NCI-H1930 (cell line): ENCODE data around the gene HTT.

Experiments used
- DNase-seq, 2 experiments: peaks; one replicate each; lab custom pipeline; 2025; lab: John Stamatoyannopoulos, UW

HTT gene

DNA sequence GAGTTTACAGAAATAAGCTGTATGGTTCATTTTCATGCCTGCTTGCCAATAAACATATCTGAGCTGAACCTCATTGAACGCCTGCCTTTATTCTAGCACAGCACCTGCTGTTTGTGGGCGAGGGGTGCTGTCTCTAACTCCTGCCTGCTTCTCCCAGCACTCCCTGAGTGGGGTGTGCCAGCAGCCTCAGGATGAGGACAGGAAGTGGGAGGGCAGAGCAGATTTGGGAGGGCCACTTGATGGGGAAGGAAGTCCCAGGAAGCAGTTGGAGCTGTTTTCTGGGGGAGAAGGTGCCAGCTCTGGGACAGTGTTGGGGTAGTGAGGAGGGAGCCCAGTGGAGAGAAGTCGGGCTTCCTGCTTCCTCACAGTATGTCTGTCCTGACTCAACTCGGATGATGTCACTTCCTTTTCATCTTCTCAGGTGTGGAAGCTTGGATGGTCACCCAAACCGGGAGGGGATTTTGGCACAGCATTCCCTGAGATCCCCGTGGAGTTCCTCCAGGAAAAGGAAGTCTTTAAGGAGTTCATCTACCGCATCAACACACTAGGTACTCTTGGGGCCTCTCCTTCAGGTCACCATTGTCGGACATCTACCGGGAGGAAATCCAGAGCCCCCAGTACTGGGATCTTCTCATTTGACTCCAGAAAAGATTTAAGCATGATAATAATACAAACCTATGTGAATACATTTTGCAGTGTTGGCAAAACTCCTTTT is 145.4 kb downstream of the HTT start:
- no peak for DNase-seq

- no peak for DNase-seq
These were observed 146.1 kb downstream of the HTT start for GRCh38 chr4:3220476-3221183.

GRCh38 chr4:3221184-3221494 is 146.7 kb downstream of the HTT start:
- no peak for DNase-seq

DNA sequence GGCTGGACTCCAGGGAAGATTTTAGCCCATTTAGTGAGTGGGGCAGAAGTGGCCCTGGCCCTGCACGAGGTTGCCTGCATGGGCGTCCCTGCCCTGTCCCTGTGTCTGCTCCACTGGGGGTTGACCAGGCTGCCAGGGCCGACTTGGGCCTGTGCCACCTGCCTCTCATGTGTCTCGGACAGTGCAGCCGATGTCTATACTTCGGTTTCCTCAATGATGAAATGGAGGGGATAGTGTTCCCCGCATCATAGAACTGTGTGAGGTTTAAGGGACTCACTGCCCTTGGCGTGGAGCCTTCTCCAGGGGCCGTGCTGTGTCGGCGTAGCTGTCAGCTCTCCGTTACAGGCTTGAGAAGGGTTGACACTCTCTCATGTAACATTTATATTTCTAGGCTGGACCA is 147.5 kb downstream of the HTT start:
- DNase-seq = no peak

DNA sequence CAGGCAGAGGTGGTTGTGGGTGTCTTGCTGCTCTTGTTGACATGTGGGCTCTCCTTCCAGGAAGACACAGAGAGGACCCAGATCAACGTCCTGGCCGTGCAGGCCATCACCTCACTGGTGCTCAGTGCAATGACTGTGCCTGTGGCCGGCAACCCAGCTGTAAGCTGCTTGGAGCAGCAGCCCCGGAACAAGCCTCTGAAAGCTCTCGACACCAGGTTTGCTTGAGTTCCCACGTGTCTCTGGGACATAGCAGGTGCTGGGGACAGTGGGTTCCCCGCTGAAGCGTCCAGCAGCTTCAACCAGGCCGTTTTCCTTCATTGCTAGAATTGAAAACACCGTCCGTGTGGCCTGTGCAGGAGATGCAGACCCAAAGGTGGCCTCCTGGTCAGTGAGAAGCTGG is 148.9 kb downstream of the HTT start:
- DNase-seq = no peak

DNA sequence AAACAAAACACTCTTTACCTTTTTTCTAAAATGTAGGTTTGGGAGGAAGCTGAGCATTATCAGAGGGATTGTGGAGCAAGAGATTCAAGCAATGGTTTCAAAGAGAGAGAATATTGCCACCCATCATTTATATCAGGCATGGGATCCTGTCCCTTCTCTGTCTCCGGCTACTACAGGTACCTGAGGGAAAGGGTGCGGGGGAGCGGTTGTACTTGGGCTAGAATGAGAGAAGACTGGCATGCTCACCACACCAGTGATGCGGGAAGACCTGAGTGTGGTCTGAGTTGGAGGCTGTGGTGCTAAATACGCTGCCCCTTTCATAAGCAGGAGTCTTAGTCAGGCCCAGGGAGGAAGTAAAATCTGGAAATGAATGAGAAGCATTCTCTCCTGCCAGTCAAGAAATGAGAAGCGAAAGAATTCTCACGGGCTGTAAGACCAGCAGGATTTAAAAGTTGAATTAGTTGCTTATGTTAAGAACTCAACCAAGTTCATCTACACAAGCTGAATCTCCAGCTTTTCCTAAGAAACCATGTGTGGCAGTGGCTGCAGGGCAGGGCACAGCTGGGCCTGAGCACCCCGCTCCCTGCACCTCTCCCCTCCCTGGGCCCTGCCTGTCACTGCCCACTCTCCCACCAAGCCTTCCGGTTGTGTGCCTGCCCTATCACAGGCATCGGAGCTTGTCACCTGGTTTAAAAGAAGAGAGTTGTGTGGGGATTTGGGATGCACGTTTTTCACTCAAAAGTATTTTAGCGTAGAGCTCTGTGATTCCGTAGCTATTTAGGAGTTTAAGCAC is 149.7 kb downstream of the HTT start:
- no peak for DNase-seq

- DNase-seq = no peak
These were observed 150.8 kb downstream of the HTT start for GRCh38 chr4:3225071-3225850.

GRCh38 chr4:3225936-3226335 is 151.5 kb downstream of the HTT start:
- DNase-seq = no peak

GRCh38 chr4:3226467-3226866 is 152.0 kb downstream of the HTT start:
- no peak for DNase-seq

GRCh38 chr4:3226944-3227343 is 152.5 kb downstream of the HTT start:
- no peak for DNase-seq

- DNase-seq = no peak
These were observed 153.6 kb downstream of the HTT start for GRCh38 chr4:3227878-3228675.

DNA sequence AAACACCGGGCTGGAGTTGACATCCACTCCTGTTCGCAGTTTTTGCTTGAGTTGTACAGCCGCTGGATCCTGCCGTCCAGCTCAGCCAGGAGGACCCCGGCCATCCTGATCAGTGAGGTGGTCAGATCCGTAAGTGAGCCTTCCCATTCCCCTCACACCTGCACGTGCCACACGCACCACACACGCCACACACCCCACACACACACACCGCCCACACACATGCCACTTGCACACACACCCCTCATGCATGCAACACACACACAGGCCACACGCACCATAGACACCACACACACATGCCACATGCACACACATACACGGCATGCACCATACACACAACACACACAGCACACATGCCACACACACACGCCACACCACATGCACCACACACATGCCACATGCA is 154.4 kb downstream of the HTT start:
- DNase-seq = no peak

- no peak for DNase-seq
These were observed 154.8 kb downstream of the HTT start for GRCh38 chr4:3229328-3229727.

DNA sequence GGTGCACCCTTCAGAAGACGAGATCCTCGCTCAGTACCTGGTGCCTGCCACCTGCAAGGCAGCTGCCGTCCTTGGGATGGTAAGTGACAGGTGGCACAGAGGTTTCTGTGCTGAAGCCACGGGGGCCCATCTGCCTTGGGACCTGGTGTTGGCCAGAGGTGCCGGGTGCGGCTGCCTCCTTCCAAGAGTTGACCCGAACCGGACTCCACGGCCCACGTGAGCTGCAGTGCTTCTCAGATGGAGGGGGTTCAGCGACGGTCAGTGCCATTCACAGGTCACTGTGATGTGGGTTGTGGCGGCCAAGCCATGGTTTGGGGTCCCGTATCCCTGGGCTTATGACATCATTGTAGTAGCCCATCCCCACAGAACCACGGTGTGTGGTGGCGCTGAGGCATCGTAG is 155.5 kb downstream of the HTT start:
- DNase-seq = no peak

DNA sequence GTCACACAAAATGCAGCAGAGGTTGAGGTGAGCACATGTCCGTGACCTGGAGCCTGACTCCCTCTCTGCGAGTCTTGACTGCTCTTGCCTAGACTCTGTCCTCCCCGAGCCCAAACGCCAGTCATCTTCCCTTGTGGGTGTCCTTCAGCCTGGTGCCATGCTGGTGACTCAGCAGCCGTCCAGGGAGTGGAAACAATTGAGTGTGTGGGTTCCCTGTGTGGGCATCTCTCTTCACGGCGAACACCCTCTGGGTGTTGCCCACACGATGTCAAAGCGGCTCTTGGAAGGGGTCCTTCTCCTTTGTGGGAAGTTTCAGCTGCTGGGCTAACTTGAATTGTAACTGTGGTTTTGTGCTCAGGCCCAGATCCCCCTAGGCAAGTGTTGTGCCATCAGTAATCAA is 157.0 kb downstream of the HTT start:
- DNase-seq = no peak

DNA sequence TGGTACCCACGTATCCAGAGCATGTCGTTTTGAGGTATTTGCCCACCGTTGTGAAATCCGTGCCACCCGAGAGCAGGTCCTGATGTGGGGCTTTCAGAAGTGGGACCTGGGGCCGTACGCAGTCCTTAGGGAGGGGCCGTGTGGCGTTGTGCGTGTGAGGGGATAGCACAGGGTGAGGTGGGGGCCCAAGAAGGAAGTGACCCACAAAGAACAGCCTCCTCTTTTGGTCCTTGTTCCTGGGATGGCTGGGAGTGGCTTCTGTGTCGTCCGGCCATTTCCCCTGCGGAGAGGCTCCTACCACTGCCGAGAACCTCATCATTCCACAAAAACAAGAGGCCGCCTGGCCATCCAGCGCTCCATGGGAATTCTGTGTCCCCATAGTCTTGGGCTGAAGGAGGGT is 157.5 kb downstream of the HTT start:
- no peak for DNase-seq

DNA sequence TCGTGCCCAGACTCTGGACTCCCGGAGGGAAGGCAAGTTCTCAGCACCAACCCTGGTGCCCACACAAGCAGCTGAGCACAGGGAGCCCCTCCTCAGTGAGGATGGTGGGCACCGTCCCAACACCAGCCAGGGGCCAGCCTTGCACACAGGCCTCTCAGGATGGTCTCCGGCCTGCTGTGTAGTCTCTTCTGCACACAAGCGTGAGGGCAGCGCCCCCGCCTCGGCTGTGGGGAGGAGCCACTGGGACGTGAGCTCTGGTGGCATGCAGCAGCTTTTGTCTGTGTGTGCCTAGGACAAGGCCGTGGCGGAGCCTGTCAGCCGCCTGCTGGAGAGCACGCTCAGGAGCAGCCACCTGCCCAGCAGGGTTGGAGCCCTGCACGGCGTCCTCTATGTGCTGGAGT is 158.4 kb downstream of the HTT start:
- DNase-seq = no peak

- no peak for DNase-seq
These were observed 159.1 kb downstream of the HTT start for GRCh38 chr4:3233391-3234071.

DNA sequence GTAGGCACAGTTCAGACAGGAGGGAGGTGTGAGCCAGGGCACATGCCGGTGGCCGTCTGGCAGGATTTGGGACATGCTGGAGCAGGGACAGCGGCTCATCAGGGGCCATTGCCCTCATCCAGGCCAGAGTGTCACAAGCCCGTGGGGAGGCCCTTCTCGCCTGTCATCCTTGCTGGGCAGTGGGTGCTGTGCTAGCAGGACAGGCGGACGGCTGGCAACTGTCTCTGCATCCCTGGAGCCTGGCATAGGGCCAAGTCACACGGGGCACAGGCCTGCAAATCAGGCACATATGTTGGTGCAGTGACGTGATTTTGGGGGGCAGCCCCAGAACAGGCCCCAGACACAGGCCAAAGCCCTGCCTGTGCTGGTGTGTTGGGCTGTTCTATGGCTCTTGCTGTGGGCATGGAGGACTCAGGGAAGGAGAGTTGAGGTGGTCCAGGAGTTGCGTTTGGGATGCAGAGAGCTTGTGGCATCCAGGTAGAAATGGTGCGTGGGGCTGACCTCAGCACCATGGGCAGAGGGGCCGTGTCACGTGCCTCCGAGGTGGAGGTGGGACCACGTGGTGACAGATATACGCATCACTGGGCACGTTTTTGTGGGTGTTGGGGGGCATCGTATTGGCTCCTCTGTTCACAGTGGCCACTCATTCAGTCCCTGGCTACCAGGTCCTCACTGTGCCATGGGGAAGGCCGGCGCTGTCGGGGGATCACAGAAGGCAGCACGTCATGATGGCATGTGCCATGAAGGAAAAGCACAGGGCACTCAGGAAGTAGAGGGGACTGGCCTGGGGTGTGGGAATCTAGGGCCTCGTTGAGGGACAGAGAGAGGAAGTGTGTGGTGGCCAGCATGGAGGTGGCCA is 159.9 kb downstream of the HTT start:
- DNase-seq = no peak

DNA sequence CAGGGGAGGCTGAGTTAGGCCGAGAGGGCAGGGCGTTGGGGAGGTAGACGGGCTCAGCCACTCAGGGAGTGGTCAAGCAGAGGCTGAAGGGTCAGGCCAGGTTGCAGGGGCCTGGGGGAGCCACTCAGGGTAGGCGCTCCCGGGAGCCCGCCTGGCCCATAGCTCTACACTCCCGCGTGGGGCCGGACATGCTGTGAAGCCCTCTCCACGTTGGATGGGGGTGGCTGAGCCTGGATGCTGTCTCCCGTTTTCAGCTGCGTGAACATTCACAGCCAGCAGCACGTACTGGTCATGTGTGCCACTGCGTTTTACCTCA is 160.5 kb downstream of the HTT start:
- DNase-seq = no peak
